Anterior cingulate cortex (tissue), 58 donors: ENCODE results near the gene KCNB1.
"Not testable (repeated sequence)": the region's sequence is repeated elsewhere in the genome, so short reads cannot be mapped to it uniquely, and the experiment has no call there.

Source experiments
- DNase-seq, 58 donors: peaks; one replicate each; lab custom pipeline; 2025; lab: John Stamatoyannopoulos, UW

The KCNB1 gene

GRCh38 chr20:49339123-49339522 lies 143.3 kb downstream of the KCNB1 start:
- DNase-seq, result no peak

- no peak for DNase-seq
These were observed 144.4 kb downstream of the KCNB1 start for GRCh38 chr20:49338061-49338460.

DNA sequence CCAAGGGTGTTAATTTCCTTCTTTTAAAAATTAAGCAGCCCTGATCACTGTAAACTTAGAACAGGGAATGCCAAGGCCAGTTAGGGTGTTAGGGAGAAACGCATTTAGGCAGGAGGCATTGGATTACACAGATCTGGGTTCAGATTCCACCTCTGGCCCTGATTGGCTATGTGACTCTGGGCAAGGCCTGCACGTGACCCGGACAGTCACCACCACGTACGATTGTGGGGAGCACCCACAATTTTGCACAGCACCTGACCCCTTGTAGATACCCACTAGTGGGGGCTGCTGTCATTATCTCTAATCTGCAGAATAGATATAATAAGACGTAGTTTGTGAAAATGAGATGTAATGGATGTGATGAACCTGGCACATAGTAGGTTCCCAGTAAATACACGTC lies 145.1 kb downstream of the KCNB1 start:
- DNase-seq, result no peak

DNA sequence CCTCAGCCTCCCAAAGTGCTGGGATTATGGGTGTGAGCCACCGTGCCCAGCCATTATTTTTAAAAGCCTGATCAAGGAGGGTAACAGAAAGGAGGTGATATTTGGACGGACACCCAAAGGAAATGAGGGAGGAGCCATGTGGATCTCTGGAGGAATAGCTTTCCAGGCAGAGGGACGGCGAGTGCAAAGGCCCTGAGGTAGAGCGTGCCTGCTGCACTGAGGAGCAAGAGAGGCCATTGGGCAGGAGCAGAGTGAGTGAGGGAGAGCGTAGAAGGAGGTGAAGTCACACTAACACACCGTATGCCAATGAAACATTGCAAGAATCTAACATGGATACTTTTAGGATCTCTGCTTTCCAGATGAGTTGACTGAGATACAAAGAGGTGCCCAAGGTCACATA lies 145.7 kb downstream of the KCNB1 start:
- DNase-seq, result no peak

GRCh38 chr20:49335476-49335875 lies 147.0 kb downstream of the KCNB1 start:
- no peak for DNase-seq

GRCh38 chr20:49330701-49331615 lies 151.5 kb downstream of the KCNB1 start:
- no peak for DNase-seq

- DNase-seq, result no peak
These were observed 153.7 kb downstream of the KCNB1 start for GRCh38 chr20:49328790-49329189.

DNA sequence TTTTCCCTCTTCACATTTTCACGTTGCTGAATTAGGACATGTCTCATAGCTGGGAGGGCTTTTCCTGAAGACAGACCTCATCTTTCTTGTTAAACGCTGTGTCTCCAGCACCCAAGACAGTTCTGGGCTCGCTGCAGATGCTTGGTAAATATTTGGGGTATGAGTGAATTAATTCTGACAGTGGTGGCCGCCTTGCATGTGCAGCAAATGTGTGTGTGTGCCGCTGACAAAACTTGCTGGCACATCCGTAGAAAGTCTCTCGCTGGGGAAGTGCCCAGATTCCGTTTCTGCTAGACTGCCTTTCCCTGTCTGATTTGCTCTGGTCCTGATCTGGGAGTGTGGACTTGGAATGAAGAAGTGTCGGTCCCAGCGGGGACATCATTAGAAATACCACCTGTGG lies 156.4 kb downstream of the KCNB1 start:
- DNase-seq, result peak in 5 of 58 donors; percentile 5 to 42 (median 14)

DNA sequence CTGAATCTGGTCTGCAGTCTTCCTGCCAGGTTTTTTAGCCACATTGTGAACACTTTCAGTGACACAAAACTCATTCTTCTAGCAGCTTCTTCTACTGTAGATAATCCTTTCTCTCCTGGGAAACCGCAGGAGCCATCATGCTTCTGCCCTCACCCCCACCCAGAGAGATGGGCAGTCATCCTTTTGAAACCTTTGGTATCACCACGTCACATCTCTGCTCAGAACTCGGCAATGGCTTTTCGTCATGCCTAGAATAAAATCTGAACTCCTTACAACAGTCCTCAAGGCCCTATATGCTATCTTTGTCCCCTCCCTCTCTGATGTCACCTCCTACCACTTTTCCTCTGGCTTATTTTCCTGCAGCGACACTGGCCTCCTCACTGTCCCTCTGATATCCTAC lies 158.2 kb downstream of the KCNB1 start:
- no peak for DNase-seq

DNA sequence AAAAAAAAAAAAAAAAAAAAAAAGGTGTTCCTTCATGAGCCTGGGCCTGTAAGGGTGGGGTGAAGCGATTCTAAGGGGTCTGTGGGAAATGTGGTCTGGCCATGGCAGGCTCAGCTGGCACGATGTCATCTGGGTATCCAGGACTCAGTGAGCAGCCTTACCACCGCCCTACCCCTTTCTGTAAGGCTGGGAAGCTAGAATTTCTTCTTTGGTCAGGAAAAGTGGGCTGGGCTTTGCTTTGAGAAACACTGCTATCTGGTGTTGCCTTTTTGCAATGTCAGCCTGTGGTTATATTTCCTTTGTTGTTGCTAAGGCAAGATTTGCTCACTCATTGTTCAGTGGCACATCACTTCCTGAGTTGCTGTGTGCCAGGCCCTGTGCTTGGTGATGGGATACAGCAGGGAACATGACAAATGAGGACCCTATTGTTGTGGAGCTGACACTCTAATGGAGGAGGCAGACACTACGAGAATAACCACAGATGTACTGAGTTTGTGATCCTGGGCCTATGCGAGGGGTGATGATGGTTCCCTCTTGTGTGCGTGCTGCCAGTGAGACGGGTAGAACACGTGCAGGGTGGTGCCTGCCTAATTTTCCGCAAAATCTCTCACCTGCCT lies 158.7 kb downstream of the KCNB1 start:
- peak in 7 of 58 donors; percentile 11 to 63 (median 15) for DNase-seq

GRCh38 chr20:49320460-49320859 lies 162.0 kb downstream of the KCNB1 start:
- peak in 12 of 58 donors; percentile 2 to 57 (median 28) for DNase-seq

GRCh38 chr20:49319208-49319809 lies 163.2 kb downstream of the KCNB1 start:
- DNase-seq, result no peak

DNA sequence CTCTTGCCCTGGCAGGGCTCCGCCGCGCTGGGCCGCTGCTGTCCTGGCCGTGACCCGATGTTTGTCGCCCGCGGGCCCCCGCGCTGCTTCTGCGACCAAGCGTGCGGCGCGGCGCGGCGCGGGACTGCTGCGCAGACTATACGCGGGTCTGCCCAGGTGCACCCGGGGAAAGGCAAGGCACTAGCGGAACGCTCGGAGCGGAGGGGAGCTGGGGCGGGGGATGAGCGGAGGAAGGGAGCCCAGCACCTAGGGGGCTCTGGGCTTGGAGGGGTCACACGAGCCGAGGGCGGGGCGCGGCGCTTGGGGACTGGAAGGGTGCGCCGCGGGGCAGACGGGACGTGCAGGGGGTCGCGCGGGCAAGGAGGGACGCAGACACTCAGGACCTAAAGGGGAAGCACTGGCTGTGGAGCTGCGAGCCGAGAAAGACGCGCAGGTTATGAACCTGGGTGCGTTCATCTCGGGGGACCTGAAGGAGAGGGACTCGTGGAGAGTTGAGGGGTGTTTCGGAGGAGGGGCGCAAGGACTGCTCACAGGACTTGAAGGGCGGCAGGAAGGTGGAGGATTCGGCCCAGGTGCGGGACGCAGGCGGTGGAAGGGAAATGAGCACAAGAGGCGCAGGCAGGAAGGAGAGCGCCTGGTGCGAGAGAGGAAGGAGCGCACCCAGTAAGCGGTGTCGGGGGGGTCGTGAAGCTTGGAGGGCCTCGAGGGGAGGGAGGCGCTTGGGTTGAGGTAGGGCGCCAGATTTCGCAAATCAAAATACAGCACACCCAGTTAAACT lies 163.8 kb downstream of the KCNB1 start:
- DNase-seq, result peak in 4 of 58 donors; percentile 8 to 22 (median 10)

DNA sequence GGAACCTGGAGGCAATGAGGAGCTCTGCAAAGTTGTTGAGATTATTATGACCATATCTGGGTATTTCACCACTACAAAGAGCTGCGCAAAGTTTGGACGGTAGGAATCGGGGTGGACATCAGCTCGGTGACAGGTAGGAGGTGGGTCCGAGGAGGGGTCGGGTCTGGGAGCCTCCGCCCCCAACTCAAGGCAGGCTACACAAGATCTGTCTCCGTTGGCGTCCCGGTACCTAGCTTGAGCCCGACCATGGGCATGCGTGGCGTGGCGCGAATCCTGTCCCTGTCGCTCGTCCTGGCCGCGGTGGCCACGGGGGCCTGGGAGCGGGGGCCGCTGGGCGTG lies 164.4 kb downstream of the KCNB1 start:
- DNase-seq, result peak in 1 of 58 donors; percentile 27

- DNase-seq, result no peak
These were observed 165.8 kb downstream of the KCNB1 start for GRCh38 chr20:49316704-49317103.

DNA sequence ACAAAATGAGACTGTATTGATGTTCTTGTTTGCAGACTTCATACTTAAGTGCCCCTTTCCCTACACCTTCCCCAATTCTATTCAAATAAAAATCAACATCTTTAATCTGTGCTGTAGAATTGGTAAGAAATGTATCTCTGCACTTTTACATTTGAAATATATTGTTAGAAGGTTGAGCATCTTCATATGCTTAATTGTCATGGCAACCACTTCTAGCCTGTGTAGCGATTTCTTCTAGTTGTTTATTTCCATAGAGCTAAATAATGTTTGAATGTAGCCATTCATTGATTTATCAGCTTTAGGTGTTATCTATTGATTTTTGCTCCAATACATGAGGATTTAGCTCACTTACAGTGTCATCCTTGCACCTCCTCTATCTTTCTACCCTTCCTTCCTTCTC lies 166.9 kb downstream of the KCNB1 start:
- DNase-seq, result no peak

- DNase-seq, result not testable (repeated sequence)
These were observed 168.4 kb downstream of the KCNB1 start for GRCh38 chr20:49314052-49314451.
